ENCODE results near the gene C9orf50.
A peak's percentile ranks its signal among the peaks of the same experiment; 100 is the strongest.

DNA sequence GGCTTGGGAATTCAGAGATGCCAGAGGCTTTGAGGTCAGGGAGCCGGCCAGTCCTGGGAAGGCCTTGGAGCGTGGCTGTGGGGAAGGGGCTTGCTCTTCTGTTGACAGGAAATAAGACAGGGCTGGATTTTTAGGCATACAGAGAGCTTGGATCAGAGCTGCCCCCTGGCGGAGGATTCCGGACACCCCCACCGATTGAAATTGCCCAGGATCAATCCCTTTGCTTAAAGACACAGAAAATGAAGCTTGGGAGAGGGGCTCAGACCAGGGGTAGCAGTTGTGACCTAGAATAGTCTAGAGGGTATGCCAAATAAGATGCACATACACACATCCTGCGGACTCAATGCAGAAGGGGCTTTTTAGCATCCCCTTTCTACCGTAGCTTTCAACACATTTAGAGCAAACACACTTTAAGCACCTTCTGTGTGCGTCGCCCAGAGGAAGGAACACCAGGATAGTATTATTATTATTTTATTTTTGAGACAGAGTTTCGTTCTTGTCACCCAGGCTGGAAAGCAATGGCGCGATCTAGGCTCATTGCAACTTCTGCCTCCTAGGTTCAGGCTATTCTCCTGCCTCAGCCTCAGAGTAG, 3.4 kb upstream of the C9orf50 start:
- TF ChIP-seq, protein P1, sequence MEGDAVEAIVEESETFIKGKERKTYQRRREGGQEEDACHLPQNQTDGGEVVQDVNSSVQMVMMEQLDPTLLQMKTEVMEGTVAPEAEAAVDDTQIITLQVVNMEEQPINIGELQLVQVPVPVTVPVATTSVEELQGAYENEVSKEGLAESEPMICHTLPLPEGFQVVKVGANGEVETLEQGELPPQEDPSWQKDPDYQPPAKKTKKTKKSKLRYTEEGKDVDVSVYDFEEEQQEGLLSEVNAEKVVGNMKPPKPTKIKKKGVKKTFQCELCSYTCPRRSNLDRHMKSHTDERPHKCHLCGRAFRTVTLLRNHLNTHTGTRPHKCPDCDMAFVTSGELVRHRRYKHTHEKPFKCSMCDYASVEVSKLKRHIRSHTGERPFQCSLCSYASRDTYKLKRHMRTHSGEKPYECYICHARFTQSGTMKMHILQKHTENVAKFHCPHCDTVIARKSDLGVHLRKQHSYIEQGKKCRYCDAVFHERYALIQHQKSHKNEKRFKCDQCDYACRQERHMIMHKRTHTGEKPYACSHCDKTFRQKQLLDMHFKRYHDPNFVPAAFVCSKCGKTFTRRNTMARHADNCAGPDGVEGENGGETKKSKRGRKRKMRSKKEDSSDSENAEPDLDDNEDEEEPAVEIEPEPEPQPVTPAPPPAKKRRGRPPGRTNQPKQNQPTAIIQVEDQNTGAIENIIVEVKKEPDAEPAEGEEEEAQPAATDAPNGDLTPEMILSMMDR (IDR thresholded peaks at IDR 0.05 in 8 of 11, conservative IDR thresholded peaks at IDR 0.05 in 3 of 11) = peak; percentile 22 to 82 (median 69)
- TF ChIP-seq POLR2AphosphoS5 (IDR thresholded peaks at IDR 0.05) = no peak

Data from spleen (tissue), 7 donors.